H1 (cell line): ENCODE measurements around the gene LGALS16. TPM values are rescaled to one million over a fixed set of nuclear protein-coding genes. Genes with fewer than 3 reads are reported as not detected.
A peak's percentile ranks its signal among the peaks of the same experiment; 100 is the strongest.

Source experiments
- CTCF ChIA-PET: fragments of 300-600 bp; sonication (Branson Sonifier 250); formaldehyde crosslinking; loops from one replicate; lab custom pipeline; 2021; ENCODE audit not compliant: partially characterized antibody; lab: Charles Lee
- POLR2A ChIA-PET: fragments of 300-600 bp; sonication (Branson Sonifier 250); formaldehyde crosslinking; loops from one replicate; lab custom pipeline; 2021; ENCODE audit warnings: inconsistent platforms; ENCODE audit not compliant: partially characterized antibody; lab: Charles Lee
- DNase-seq, 2 experiments: peaks; one replicate each; pipeline versions ENCODE4 v3.0.0 to v3.0.0-alpha.2; 2010 to 2022; ENCODE audit warnings: low spot score in 2 of 2, low read depth in 1 of 2, mixed read lengths in 1 of 2
- FAIRE-seq: peaks from 2 replicates; lab custom pipeline; 2011; peaks lifted over from hg19 to GRCh38; lab: Jason Lieb, UNC
- H2AFZ ChIP-seq: 2 replicates; pipeline ENCODE4 v1.8.1; 2012; ENCODE audit warnings: low read length, inconsistent platforms
- H2AK5ac ChIP-seq: 2 replicates; pipeline ENCODE4 v1.6.1; 2013; ENCODE audit warnings: low read depth, low read length
- H2BK120ac ChIP-seq: replicated peaks from 2 replicates; pipeline ENCODE3; 2013; ENCODE audit warnings: low read depth, low read length, inconsistent platforms
- H2BK12ac ChIP-seq: 2 replicates; pipeline ENCODE4 v1.6.1; 2013; ENCODE audit warnings: low read depth, low read length
- H2BK15ac ChIP-seq: 2 replicates; pipeline ENCODE4 v1.6.1; 2013; ENCODE audit warnings: low read length
- H2BK20ac ChIP-seq: 2 replicates; pipeline ENCODE4 v1.6.1; 2013; ENCODE audit warnings: low read length
- H2BK5ac ChIP-seq: 2 replicates; pipeline ENCODE4 v1.6.1; 2013; ENCODE audit warnings: low read depth, low read length
- H3K14ac ChIP-seq: 2 replicates; pipeline ENCODE4 v1.6.1; 2013; ENCODE audit warnings: inconsistent platforms; ENCODE audit not compliant: insufficient read length
- H3K18ac ChIP-seq: 2 replicates; pipeline ENCODE4 v1.6.1; 2013; ENCODE audit warnings: low read length; ENCODE audit errors: extremely low read depth
- H3K23ac ChIP-seq: 2 replicates; pipeline ENCODE4 v1.6.1; 2013; ENCODE audit warnings: inconsistent platforms; ENCODE audit not compliant: insufficient read length
- H3K23me2 ChIP-seq: 2 replicates; pipeline ENCODE4 v1.6.1; 2013; ENCODE audit warnings: low read depth, low read length
- H3K27ac ChIP-seq: 2 replicates; pipeline ENCODE4 v1.6.1; 2011; ENCODE audit warnings: low read depth, low read length, inconsistent platforms
- H3K27me3 ChIP-seq, 4 experiments: replicated peaks in 1 of 4; 1 replicate in 1 of 4; 2 replicates in 3 of 4; pipeline versions ENCODE4 v1.6.1 to v1.8.1; 2011 to 2013; ENCODE audit warnings: low read length in 3 of 4, mild to moderate bottlenecking in 3 of 4, inconsistent platforms in 2 of 4, mixed read lengths in 2 of 4, moderate library complexity in 1 of 4; ENCODE audit not compliant: control insufficient read depth in 3 of 4, insufficient read depth in 3 of 4; ENCODE audit errors: extremely low read depth in 1 of 4
- H3K36me3 ChIP-seq, 4 experiments: 2 replicates each; pipeline versions ENCODE4 v1.6.1 to v1.8.1; 2011 to 2013; ENCODE audit warnings: mild to moderate bottlenecking in 4 of 4, low read length in 3 of 4, moderate library complexity in 2 of 4, control low read depth in 1 of 4, inconsistent platforms in 1 of 4; ENCODE audit not compliant: insufficient read depth in 4 of 4, control insufficient read depth in 2 of 4
- H3K4ac ChIP-seq: replicated peaks from 2 replicates; pipeline ENCODE3; 2013; ENCODE audit warnings: low read length, low read depth, mixed read lengths, inconsistent platforms; ENCODE audit not compliant: insufficient read length
- H3K4me1 ChIP-seq, 4 experiments: replicated peaks in 1 of 4; 1 replicate in 1 of 4; 2 replicates in 3 of 4; pipeline versions ENCODE4 v1.6.1 to v1.8.1; 2011 to 2013; ENCODE audit warnings: low read length in 3 of 4, inconsistent platforms in 2 of 4, mixed read lengths in 1 of 4; ENCODE audit not compliant: insufficient read depth in 4 of 4, control insufficient read depth in 3 of 4
- H3K4me2 ChIP-seq, 2 experiments: 2 replicates each; pipeline versions ENCODE4 v1.6.1 to v1.8.1; 2011 to 2013; ENCODE audit warnings: low read depth in 2 of 2, low read length in 2 of 2, control low read depth in 1 of 2, inconsistent platforms in 1 of 2, mild to moderate bottlenecking in 1 of 2; ENCODE audit not compliant: insufficient read depth in 1 of 2
- H3K4me3 ChIP-seq, 4 experiments: fragments of 200-600, 300-600 bp in 1 of 4; sonication (generic), shearing (Covaris generic), sonication (Bioruptor Twin) in 1 of 4; 2 replicates each; pipeline versions ENCODE4 v1.5.1 to v1.8.1; 2011 to 2016; ENCODE audit warnings: low read length in 4 of 4, low read depth in 3 of 4, control low read depth in 2 of 4, inconsistent platforms in 2 of 4, mild to moderate bottlenecking in 2 of 4, mixed read lengths in 1 of 4, moderate library complexity in 1 of 4; ENCODE audit not compliant: insufficient read depth in 2 of 4; ENCODE audit errors: extremely low read depth in 1 of 4
- H3K56ac ChIP-seq: replicated peaks from 2 replicates; pipeline ENCODE3; 2013; ENCODE audit warnings: low read depth, mild to moderate bottlenecking, mixed read lengths, low read length, inconsistent platforms; ENCODE audit not compliant: insufficient read length
- H3K79me1 ChIP-seq: 2 replicates; pipeline ENCODE4 v1.6.1; 2013; ENCODE audit warnings: low read depth, low read length, control low read depth
- H3K79me2 ChIP-seq, 2 experiments: 2 replicates each; pipeline versions ENCODE4 v1.6.1 to v1.8.1; 2012 to 2013; ENCODE audit warnings: low read length in 2 of 2, mild to moderate bottlenecking in 2 of 2, inconsistent platforms in 1 of 2; ENCODE audit not compliant: insufficient read depth in 2 of 2, control insufficient read depth in 1 of 2
- H3K9ac ChIP-seq, 4 experiments: replicated peaks in 1 of 4; 1 replicate in 1 of 4; 2 replicates in 3 of 4; pipeline versions ENCODE4 v1.6.1 to v1.8.1; 2011 to 2013; ENCODE audit warnings: low read depth in 3 of 4, low read length in 3 of 4, control low read depth in 2 of 4, mild to moderate bottlenecking in 2 of 4, moderate library complexity in 2 of 4, inconsistent platforms in 1 of 4; ENCODE audit errors: extremely low read depth in 1 of 4
- H3K9me3 ChIP-seq, 2 experiments: 2 replicates each; pipeline versions ENCODE4 v1.6.1 to v1.8.1; 2012 to 2013; ENCODE audit warnings: mild to moderate bottlenecking in 2 of 2, moderate library complexity in 2 of 2, control low read depth in 1 of 2, inconsistent platforms in 1 of 2, low read depth in 1 of 2, low read length in 1 of 2, mixed read lengths in 1 of 2; ENCODE audit not compliant: insufficient read depth in 2 of 2
- H4K20me1 ChIP-seq, 2 experiments: replicated peaks in 1 of 2; 2 replicates each; pipeline versions ENCODE3 to v1.8.1; 2011 to 2013; ENCODE audit warnings: inconsistent platforms in 2 of 2, low read length in 2 of 2, mild to moderate bottlenecking in 1 of 2; ENCODE audit not compliant: insufficient read depth in 2 of 2, control insufficient read depth in 1 of 2
- H4K5ac ChIP-seq: 2 replicates; pipeline ENCODE4 v1.6.1; 2013; ENCODE audit warnings: low read length, low read depth, mixed read lengths, inconsistent platforms; ENCODE audit not compliant: insufficient read length
- H4K8ac ChIP-seq: 2 replicates; pipeline ENCODE4 v1.8.0; 2013; ENCODE audit warnings: mild to moderate bottlenecking, moderate library complexity, low read length, inconsistent platforms; ENCODE audit not compliant: insufficient read depth; ENCODE audit errors: extremely low read depth
- H4K91ac ChIP-seq: replicated peaks from 2 replicates; pipeline ENCODE3; 2013; ENCODE audit warnings: low read length, mixed read lengths, inconsistent platforms; ENCODE audit not compliant: insufficient read length
- MAX ChIP-seq: IDR thresholded peaks from 2 replicates; pipeline ENCODE4 v1.6.1; 2012; ENCODE audit warnings: inconsistent platforms
- WGBS, 2 experiments: shearing (Covaris generic) in 1 of 2; methylation state at CpG; one replicate each; pipeline versions ENCODE4 v1.1.6 to v1.1.7; 2013 to 2015; ENCODE audit warnings: low lambda C conversion rate in 2 of 2, mixed read lengths in 2 of 2, inconsistent platforms in 1 of 2, low coverage in 1 of 2, missing lambda C conversion rate in 1 of 2; ENCODE audit not compliant: insufficient replicate concordance in 2 of 2, insufficient coverage in 1 of 2, insufficient read length in 1 of 2; ENCODE audit errors: extremely low coverage in 1 of 2, missing lambda C conversion rate in 1 of 2; 5-methylcytosine and 5-hydroxymethylcytosine counted together
- polyA plus RNA-seq, 7 experiments: library from polyadenylated mRNA; depleted of rRNA in 3 of 7; stranded (reverse) in 5 of 7; unstranded in 2 of 7; fragments of >200 nt in 5 of 7; fragments of 200-250 nt in 2 of 7; gene quantifications; 1 replicate in 5 of 7; 2 replicates in 1 of 7; 4 replicates in 1 of 7; pipeline versions ENCODE4 v1.2.1 to v1.2.3, GENCODE V29; 2011 to 2013; ENCODE audit warnings: missing spikeins in 2 of 7, mixed read lengths in 2 of 7
- total RNA-seq: library from RNA; stranded (reverse); fragmentation: NEBNext Ultra II Directional; extraction: Animal tissue kit (Norgen Biotek cat#: 25700); gene quantifications from 2 replicates; pipeline ENCODE4 v1.2.1, GENCODE V29; 2021
- TF ChIP-seq, protein P1 (sequence below): IDR thresholded peaks from 2 replicates; pipeline ENCODE4 v1.6.1; 2012; ENCODE audit warnings: inconsistent platforms

LGALS16 gene
- total and polyA plus RNA-seq, 2 of the 8 experiments (the other 6 are each of a cell fraction or from before 2014, with no cell fraction given), result not detected

- H4K91ac ChIP-seq, result peak overlapping the region; percentile 79
- TF ChIP-seq, protein P1, sequence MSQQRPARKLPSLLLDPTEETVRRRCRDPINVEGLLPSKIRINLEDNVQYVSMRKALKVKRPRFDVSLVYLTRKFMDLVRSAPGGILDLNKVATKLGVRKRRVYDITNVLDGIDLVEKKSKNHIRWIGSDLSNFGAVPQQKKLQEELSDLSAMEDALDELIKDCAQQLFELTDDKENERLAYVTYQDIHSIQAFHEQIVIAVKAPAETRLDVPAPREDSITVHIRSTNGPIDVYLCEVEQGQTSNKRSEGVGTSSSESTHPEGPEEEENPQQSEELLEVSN, result no peak
- TF ChIP-seq MAX, result no peak
- H3K4me3 ChIP-seq, result no peak overlapping the region
- no peaks in the 10 kb centered on the region for H3K36me3 ChIP-seq
- H4K8ac ChIP-seq, result no peak overlapping the region
- DNase-seq (no peak), FAIRE-seq (no peak)
- no peak overlapping the region for H3K18ac ChIP-seq
- H3K9me3 ChIP-seq, result no peaks in the 10 kb centered on the region
- no peak overlapping the region for H4K5ac ChIP-seq
- H2BK12ac ChIP-seq, result 0 out of 2 replicates have a peak overlapping the region, but pooled peaks have one; percentile 56
- no peaks in the 10 kb centered on the region for H3K79me2 ChIP-seq
- 0 out of 2 replicates have a peak overlapping the region, but pooled peaks have one; percentile 67 for H2BK20ac ChIP-seq
- peak overlapping the region; percentile 1; the same call in 1 of the 2 replicates for H2BK5ac ChIP-seq
- H3K27ac ChIP-seq, result no peak overlapping the region
- no peak overlapping the region for H3K4me2 ChIP-seq
- no peak overlapping the region for H3K14ac ChIP-seq
- CTCF ChIA-PET, result interaction anchor here (0.8 to 7.2 kb wide), 22 partner anchors 10 to 198 kb away, joined by 3 to 108 read pairs (median 5); partner anchors contain the start of genes DLL3 and EID2B
- no peak overlapping the region for H3K56ac ChIP-seq
- no peak overlapping the region for H3K9ac ChIP-seq
- H3K23me2 ChIP-seq, result no peaks in the 10 kb centered on the region
- no peaks in the 10 kb centered on the region for H4K20me1 ChIP-seq
- H3K79me1 ChIP-seq, result no peaks in the 10 kb centered on the region
- peak overlapping the region; percentile 74; the same call in 1 of the 2 replicates for H2BK15ac ChIP-seq
- H3K23ac ChIP-seq, result no peak overlapping the region
- POLR2A ChIA-PET, result interaction anchor here (1.2 kb wide), 2 partner anchors 121 to 227 kb away, joined by 3 read pairs; partner anchors contain the start of gene SUPT5H
- no peaks in the 10 kb centered on the region for H3K27me3 ChIP-seq
- 84% methylated on average over 5 of the region's 5 CpGs; no CpG with 5 or more reads in 1 of the 2 experiments for WGBS, 2 experiments
- peaks cover 0 to 8% (median 2%) of the 10 kb centered on the region in 4 experiments; a peak in 2 of 7 replicates for H3K4me1 ChIP-seq
- no peak overlapping the region; the same call in 1 of the 2 replicates for H2AK5ac ChIP-seq
- no peak overlapping the region for H2AFZ ChIP-seq
- no peak overlapping the region for H3K4ac ChIP-seq
- no peak overlapping the region for H2BK120ac ChIP-seq
Measured at GRCh38 chr19:39672473-39672872, 16.8 kb downstream of the LGALS16 start.
